Caki2 (cell line): ENCODE results near the gene ZFHX3. TPM values are rescaled to one million over a fixed set of nuclear protein-coding genes. Genes with fewer than 3 reads are reported as not detected.
"Not testable (repeated sequence)": the region's sequence is repeated elsewhere in the genome, so short reads cannot be mapped to it uniquely, and the experiment has no call there.

Source experiments
- DNase-seq: peaks from one replicate; pipeline ENCODE4 v3.0.0-alpha.2; 2015; ENCODE audit warnings: low read depth
- in situ Hi-C: cut with HindIII; loops from 2 replicates; pipeline ENCODE4 v1.10.0; 2016; ENCODE audit warnings: low sequenced_read_pairs, low pct_unique_long_range_greater_than_20kb, mixed read lengths
- total RNA-seq: library from RNA; depleted of rRNA; stranded (reverse); fragments of >200 nt; shearing (Covaris generic); gene quantifications from 2 replicates; pipeline ENCODE4 v1.2.3, GENCODE V29; 2014; ENCODE audit warnings: low replicate concordance

Gene ZFHX3
- total RNA-seq, 1 experiment from 2014 or later: 1.6 TPM

DNA sequence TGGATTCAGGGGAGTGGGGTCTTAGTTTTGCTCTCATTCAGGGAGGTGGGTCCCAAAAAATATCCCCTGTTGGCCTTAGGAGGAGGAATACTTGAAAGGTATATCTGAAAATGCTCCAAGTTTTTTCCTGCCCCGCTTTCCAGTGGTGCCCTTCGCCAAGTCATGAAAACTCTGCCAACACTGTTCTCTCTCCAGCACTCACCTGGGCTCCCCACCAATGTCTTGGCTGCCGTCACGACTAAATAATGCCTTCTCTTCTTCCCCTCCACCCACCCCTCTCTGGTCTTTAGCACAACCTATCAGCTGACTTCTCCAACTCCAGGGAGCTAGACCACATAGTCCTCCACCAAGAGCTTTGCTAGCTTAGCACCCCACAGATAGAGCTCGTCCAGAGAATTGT is 30.6 kb downstream of the ZFHX3 start:
- in situ Hi-C loops: no loop called here
- no peak for DNase-seq

DNA sequence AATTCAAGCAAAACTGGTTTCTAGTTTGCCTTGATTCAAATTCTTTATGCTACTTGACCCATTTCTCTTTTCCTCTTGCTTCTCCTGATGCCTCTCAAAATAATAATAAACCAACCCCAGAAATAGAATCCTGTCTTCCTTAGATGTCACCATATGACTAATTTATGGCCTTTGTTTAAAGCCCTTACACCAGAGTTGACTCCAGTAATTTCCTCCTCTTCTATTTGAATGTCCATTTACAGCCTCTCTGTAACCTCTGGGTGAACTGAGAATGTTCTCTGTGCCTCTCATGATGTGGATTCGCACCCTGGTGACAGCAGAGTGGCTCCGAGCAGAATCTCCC is 31.5 kb downstream of the ZFHX3 start:
- DNase-seq: no peak
- in situ Hi-C loops: no loop called here

DNA sequence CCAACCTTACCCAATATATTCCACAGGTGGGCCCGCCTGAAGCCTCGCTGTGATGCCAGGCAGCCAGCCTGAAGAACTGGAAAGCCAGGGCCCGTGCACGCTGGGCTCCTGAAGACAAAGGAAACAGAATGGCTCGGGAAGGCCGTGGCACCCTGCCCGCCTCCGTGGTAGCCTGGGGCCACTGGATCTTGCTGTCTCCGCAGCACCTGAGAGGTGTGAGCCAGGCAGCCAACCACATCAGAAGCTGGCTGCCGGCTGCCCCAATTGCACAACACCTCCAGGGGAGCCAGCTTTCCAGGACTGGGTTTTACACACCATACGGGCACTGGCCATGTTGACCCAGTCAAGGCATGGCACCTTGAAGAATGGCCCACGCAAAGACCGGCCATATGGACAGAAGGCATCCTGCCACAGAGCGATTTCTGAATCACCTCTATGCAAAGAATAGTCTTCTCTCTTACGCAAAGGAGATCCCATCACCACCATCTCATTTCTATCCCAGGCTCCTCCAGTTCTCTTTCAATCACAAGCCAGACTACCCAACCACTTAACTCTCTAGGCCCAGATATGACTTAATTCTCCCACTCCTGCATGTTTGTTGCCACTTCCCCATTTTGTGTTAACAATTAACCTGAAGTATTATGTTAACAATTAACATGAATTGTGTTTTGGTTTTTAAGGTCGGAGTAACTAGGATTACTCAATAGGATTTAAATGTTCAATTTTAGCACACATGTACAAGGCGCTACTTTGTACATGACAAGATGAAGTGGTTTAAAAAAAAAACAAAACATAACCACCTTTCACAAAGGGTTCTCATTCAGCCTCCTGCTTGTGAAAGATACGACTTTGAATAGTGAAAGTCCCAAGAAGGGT is 32.1 kb downstream of the ZFHX3 start:
- peak; percentile 91 for DNase-seq

DNA sequence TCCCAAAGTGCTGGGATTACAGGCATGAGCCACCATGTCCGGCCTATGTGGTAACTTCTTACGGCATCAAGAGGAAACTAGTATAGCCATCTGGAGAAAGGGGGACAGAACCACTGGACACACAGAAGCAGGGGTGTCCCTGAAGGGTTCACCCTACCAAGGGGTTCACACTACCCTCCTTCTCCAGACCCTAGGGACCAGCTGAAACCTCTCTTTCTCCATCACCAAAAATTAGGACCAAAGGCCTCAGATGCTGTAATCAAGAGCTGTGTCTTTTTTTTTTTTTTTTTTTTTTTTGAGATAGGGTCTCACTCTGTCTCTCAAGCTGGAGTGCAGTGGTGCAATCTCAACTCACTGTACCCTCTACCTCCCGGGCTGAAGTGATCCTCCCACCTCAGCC is 33.2 kb downstream of the ZFHX3 start:
- in situ Hi-C loops: no loop called here
- DNase-seq: no peak

More for the DNA sequence above, 32.1 kb downstream of the ZFHX3 start:
- in situ Hi-C loops: no loop called here

DNA sequence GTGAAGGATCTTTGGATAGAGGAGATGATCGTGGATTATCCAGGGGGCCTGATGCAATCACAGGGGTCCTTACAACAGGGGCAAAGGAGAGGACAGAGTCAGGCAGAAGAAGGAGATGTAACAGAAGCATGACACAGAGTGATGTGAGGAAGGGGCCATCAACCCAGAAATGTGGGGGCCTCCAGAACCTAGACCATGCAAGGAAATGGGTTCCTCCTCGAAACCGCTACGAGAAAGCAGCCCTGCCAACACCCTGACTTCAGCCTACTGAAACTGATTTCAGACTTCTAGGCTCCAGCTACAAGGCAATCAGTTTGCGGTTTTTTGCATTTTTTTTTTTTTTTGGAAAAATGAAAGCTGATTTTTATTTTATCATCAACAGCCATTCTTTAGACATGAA is 34.0 kb downstream of the ZFHX3 start:
- in situ Hi-C loops: no loop called here
- no peak for DNase-seq

DNA sequence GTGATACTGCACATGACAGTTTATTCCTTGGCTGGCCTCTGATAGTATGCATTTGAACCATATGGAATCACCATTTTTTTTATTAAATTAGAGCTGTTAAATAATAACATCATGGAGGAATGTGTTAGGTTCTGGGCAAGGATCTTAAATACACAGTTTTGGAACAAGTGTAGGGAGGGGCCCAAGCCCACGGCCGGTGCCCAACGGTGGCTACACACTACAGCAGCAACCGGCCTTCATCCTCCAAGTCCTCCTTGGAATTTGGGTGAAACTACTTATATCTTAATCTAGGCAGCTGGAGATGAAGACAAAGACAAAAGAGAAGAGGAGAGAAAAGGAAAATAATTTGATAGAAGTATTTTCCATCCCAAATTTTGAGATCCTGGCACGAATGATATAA is 35.6 kb downstream of the ZFHX3 start:
- no peak for DNase-seq
- in situ Hi-C loops: no loop called here

DNA sequence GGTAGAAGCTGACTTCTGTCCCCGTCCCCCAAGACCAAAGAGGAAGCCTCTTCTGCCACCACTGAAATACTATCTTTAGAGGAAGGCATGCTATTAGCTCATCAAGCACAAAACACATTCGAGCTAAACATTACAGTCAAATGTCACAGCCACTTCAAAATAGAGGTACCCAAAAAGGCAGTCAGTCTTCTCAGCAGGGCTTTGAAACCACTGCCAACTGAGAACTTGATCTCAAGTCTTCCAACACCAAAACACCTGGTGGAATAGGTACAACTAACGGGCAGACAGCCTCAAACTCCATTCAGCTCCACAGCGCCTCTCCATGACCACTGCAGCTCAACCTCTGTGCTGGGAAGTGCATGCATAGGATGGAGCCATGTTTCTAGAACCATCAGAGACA is 36.0 kb downstream of the ZFHX3 start:
- DNase-seq: no peak
- in situ Hi-C loops: no loop called here

DNA sequence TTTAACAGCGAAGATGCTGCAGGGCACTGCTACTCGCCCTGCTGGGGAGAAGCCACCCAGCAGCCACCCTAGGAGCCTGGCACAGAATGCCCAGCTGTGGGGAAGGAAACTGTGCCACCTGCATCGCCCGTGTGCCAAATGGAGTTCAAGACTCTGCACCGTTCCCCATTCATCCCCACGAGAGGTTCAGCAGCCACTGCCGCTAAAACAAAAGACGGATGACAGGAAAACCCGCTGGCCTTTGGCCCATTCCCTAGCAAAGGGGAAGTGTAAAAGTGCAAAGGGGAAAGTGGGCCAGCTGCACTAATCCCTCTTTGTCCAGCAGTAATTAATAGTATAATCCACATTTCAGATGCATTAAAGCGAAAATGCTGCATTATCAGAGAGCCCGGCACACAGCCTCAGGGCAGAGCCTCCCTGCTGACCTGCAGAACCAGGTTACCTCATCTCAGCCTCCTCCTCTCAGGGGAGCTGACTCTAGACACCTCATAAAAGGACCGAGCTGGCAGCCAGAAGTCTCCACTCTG is 37.7 kb downstream of the ZFHX3 start:
- DNase-seq: no peak
- in situ Hi-C loops: no loop called here

DNA sequence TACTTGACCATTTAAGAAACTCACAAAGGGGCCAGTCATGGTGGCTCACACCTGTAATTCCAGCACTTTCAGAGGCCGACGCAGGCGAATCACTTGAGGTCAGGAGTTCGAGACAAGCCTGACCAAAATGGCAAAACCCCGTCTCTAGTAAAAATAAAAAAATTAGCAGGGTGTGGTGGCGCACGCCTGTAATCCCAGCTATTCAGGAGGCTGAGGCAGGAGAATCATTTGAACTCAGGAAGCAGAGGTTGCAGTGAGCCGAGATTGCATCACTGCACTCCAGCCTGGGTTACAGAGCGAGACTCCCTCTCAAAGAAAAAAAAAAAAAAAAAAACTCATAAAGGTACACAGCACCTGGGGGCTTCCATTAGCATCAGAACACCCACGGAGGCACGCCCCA is 38.2 kb downstream of the ZFHX3 start:
- in situ Hi-C loops, DNase-seq: not testable (repeated sequence)

DNA sequence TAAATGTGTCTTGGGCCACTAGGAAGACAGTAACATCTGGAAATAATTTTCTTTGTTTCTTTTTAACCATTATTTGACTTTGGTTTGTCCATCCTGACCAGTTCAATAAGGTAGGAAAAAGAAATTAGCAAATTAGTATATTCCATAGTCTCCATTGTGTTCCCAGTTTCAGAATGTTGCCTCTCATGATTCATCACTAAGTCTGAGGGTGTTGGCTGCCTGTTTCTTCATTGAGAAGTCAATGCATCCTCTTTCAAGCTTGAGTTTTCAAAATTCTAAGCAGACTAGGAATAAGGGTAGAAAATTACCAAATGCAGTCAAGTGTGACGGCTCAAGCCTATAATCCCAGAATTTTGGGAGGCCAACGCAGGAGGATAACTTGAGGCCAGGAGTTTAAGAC is 41.9 kb downstream of the ZFHX3 start:
- in situ Hi-C loops: no loop called here
- DNase-seq: no peak

DNA sequence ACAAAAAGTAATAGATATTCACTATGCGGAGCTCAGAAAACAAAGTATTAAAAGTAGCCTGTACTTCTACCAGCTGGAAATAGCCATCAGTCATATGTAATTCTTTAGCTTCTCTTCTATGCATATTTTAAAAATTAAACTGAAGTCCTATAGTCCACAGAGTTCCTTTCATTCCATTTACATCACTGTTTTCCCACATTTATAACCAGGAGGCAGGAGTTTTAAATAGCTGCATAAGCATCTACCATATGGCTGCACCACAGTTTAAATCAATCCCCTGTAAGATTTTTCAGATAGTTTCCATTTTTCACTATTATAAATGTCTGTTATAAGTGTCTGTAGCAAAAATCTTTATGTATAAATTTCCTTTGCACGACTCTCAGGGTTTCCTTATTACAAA is 45.1 kb downstream of the ZFHX3 start:
- no peak for DNase-seq
- in situ Hi-C loops: no loop called here

DNA sequence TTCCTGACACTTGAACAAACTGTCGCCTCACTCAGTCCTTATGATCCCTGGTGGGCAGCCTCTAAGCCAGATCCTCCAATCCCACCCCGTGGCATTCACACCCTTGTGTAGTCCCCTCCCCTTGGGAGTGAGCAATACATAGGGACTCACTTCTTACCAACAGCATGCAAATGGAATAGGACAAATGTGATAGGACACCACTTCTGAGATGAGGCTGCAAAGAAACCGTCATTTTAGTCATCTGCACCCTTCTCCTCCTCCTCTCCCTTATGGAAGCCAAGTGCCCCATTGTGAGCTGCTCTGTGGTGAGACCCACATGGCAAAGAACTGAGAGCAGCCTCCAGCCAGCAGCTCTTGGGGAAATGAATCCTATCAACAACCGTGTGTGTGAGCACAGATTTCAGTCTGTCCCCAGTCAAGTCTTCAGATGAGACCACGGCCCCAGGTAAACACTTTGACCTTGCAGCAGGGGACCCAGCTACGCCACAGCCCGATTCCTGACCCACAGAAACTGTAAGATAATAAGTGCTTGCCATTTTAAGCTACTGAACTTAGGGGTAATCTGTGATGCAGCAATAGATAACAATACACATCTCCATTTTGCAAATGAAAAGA is 46.9 kb downstream of the ZFHX3 start:
- in situ Hi-C loops: no loop called here
- DNase-seq: no peak

DNA sequence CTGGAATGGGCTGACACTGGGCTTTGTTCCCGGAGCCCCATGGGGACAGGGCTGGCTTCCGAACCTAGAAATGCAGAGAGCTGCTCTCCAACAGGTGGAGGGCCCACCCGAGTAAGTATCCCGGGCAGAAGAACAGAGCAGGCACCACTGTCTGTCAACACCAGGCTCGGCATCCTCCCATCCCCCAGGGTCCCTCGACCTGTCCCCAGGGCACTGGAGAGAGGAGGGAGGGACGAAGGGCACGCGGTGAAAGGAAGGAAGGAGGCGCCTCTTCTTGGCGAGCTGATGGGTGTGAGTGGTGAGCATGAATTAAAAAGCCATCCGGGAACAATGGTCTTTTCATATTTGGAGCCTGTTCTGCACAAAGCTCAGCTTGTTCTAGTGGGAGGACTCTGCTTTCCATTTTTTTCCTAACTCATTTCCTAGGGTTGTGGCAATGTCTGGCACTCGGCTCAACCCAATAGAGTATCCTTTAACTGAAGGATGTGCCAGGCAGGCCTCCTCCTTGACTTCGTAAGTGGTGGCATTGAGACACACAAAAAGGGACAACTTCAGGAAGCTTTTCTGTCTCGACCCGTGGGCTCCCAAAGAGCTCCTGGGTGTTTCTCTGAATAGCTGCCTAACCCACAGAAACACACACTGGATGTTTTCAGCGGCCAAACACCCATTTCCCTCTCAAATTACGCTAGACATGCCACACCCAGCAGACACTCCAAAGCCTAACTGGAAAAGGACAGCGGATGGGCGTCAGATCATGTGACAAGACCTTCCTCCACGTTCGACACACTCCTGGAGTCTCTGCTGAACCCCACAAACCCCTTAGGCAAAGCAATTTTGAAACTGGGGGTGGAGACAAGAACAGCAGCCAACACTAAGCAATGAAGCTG is 47.7 kb downstream of the ZFHX3 start:
- in situ Hi-C loops: no loop called here
- DNase-seq: no peak

DNA sequence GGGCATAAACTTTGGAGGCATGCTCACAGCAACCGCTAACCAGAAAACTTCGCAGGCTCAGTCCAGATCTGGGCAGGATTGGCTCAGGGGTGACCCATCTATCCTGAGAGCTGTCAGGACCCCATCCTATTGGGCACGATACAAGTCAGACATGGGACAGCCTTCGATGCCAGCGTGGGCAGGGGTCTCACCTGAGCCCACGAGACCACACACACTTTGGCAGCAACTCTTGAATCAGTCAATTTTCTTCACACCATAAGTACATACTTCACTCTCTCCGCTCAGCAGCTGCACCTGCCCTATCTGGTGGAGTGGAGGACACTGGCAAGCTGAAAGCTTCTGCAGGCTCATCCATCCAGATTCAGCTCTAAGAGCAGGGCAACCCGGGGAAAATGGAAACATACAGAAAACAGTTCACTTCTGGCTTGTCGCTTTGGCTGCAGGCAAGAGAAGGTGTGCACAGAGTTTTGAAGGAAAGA is 48.3 kb downstream of the ZFHX3 start:
- in situ Hi-C loops: no loop called here
- DNase-seq: no peak

DNA sequence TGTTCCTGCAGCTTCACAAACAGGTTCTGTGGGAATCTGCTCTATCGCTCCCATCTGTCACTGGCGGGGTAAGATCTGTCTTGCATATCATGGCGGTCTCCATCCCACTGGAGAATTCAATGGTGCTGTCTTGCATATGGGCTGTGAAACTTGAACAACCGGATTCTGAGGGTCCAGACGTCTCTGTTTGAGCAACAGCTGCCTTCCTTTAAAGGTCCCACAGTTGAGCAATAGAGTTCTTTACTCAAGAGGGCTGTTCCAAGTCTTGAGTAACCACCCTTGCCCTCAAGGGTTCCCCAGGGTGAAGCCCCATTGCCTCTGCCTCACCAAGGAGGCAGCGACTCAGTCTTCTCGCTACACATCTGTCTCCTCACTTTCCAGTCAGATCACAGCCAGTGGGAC is 50.8 kb downstream of the ZFHX3 start:
- no peak for DNase-seq
- in situ Hi-C loops: no loop called here

DNA sequence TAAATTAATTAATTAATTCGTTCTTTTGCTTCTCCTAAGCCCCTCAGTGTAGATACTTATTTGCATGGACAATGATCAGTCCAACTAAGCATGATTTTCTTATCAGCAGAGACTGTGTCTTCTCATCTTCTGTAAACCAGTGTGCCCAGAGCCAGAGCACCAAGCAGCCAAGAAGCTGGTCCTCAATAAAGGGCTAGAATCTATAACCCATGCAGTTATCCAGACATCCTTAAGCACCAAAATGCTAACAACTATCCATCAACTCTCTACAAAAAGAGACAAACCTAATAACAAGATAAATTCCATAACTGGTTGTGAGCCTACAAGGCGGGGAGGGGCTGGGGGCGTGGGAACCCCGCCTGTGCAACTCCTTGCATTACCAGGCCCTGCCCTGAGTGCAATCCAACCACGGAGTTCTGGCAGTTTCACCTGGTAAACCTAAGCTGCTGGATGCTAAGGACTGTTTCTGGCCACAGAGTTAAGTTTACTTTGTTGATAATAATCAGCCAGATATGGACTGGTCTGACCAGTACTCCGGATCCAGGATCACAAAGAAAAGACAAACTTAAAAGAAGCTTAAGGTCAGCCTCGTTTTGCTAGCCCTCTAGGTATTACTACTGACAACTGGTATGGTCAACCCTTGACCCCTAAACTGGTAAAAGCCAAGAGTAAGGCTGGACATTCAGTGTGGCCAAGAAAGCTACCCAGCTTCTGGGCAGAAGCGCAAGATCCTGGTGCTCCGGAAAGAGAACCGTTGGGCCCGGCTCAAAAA is 51.5 kb downstream of the ZFHX3 start:
- DNase-seq: no peak
- in situ Hi-C loops: no loop called here

DNA sequence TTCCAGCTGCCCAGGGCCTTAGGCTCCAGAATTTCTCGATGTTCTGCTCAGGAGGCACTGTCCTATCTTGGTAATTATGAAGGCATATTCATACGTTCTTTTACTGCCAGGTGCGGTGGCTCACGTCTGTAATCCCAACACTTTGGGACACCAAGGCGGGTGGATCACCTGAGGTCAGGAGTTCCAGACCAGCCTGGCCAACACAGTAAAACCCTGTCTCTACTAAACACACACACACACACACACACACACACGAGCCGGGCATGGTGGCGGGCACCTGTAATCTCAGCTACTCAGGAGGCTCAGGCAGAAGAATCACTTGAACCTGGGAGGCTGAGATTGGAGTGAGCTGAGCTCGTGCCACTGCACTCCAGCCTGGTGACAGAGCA is 52.1 kb downstream of the ZFHX3 start:
- in situ Hi-C loops, DNase-seq: not testable (repeated sequence)
